Keratinocyte (primary cell): ENCODE measurements around the gene TWSG1. TPM values are rescaled to one million over a fixed set of nuclear protein-coding genes. Genes with fewer than 3 reads are reported as not detected.
"Not testable (repeated sequence)": the region's sequence is repeated elsewhere in the genome, so short reads cannot be mapped to it uniquely, and the experiment has no call there.

Source experiments
- DNase-seq: peaks from one replicate; pipeline ENCODE4 v3.0.0-alpha.2; 2011; ENCODE audit warnings: low read depth, missing footprints, low spot score
- FAIRE-seq: peaks from 2 replicates; lab custom pipeline; 2011; peaks lifted over from hg19 to GRCh38; lab: Jason Lieb, UNC
- H2AFZ ChIP-seq: 2 replicates; pipeline ENCODE4 v1.6.0; 2012; ENCODE audit warnings: low read length, control low read depth, inconsistent platforms; ENCODE audit not compliant: control insufficient read depth
- H3K27ac ChIP-seq: 2 replicates; pipeline ENCODE4 v1.5.1; 2011; ENCODE audit warnings: low read length; ENCODE audit not compliant: control insufficient read depth, insufficient read depth
- H3K27me3 ChIP-seq: 3 replicates; pipeline ENCODE4 v1.6.0; 2011; ENCODE audit warnings: low read length; ENCODE audit not compliant: control insufficient read depth, insufficient read depth; ENCODE audit errors: extremely low read depth
- H3K36me3 ChIP-seq, 2 experiments: 2 replicates in 1 of 2; 3 replicates in 1 of 2; pipeline ENCODE4 v1.5.1; 2011; ENCODE audit warnings: low read length in 2 of 2, mild to moderate bottlenecking in 1 of 2; ENCODE audit not compliant: control insufficient read depth in 2 of 2, insufficient read depth in 2 of 2; ENCODE audit errors: extremely low read depth in 1 of 2
- H3K4me1 ChIP-seq: 3 replicates; pipeline ENCODE4 v1.5.1; 2011; ENCODE audit warnings: low read length; ENCODE audit not compliant: control insufficient read depth, insufficient read depth; ENCODE audit errors: extremely low read depth
- H3K4me2 ChIP-seq: 3 replicates; pipeline ENCODE4 v1.6.0; 2011; ENCODE audit warnings: low read depth, low read length; ENCODE audit not compliant: control insufficient read depth, insufficient read depth; ENCODE audit errors: extremely low read depth
- H3K4me3 ChIP-seq, 3 experiments: fragments of 200-600 bp in 1 of 3; sonication (generic) in 1 of 3; 2 replicates in 2 of 3; 3 replicates in 1 of 3; pipeline ENCODE4 v1.5.1; 2011 to 2016; ENCODE audit warnings: low read length in 3 of 3, mild to moderate bottlenecking in 3 of 3, control low read depth in 2 of 3, inconsistent platforms in 1 of 3, low read depth in 1 of 3, mixed read lengths in 1 of 3, mixed run types in 1 of 3, moderate library complexity in 1 of 3; ENCODE audit not compliant: control insufficient read depth in 2 of 3, insufficient read depth in 2 of 3; ENCODE audit errors: extremely low read depth in 1 of 3
- H3K79me2 ChIP-seq: 2 replicates; pipeline ENCODE4 v1.6.0; 2012; ENCODE audit warnings: low read length; ENCODE audit not compliant: control insufficient read depth, insufficient read depth
- H3K9ac ChIP-seq: 3 replicates; pipeline ENCODE4 v1.6.0; 2011; ENCODE audit warnings: low read length; ENCODE audit not compliant: control insufficient read depth, insufficient read depth; ENCODE audit errors: extremely low read depth
- H3K9me1 ChIP-seq: 3 replicates; pipeline ENCODE4 v1.6.0; 2011; ENCODE audit warnings: low read length; ENCODE audit not compliant: control insufficient read depth, insufficient read depth; ENCODE audit errors: extremely low read depth
- H3K9me3 ChIP-seq: 2 replicates; pipeline ENCODE4 v1.5.1; 2012; ENCODE audit warnings: low read depth, low read length; ENCODE audit not compliant: control insufficient read depth
- H4K20me1 ChIP-seq: 3 replicates; pipeline ENCODE4 v1.6.0; 2011; ENCODE audit warnings: low read length; ENCODE audit not compliant: control insufficient read depth, insufficient read depth; ENCODE audit errors: extremely low read depth
- CTCF ChIP-seq, 3 experiments: IDR thresholded peaks in 1 of 3; conservative IDR thresholded peaks in 1 of 3; optimal IDR thresholded peaks in 1 of 3; 2 replicates in 2 of 3; 3 replicates in 1 of 3; pipeline versions ENCODE3 to v1.5.1; 2011; ENCODE audit warnings: low read length in 3 of 3, mild to moderate bottlenecking in 3 of 3, moderate library complexity in 2 of 3, control low read depth in 1 of 3, inconsistent platforms in 1 of 3; ENCODE audit not compliant: insufficient read depth in 2 of 3; ENCODE audit errors: extremely low read depth in 1 of 3
- EZH2 ChIP-seq: IDR thresholded peaks from one replicate; pipeline ENCODE4 v1.6.1; 2012; ENCODE audit warnings: inconsistent platforms, mild to moderate bottlenecking, low read length, moderate library complexity
- dilution Hi-C: fragments of 300-500 bp; cut with MboI; formaldehyde crosslinking; loops from one replicate; pipeline ENCODE4 v1.7.0; 2020; ENCODE audit warnings: low sequenced_read_pairs; ENCODE audit not compliant: extremely low pct_ligation_motif_present
- polyA plus RNA-seq, 5 experiments: library from polyadenylated mRNA; depleted of rRNA in 3 of 5; stranded (reverse) in 3 of 5; stranded (forward) in 1 of 5; unstranded in 1 of 5; fragments of >200 nt; gene quantifications; 1 replicate in 1 of 5; 2 replicates in 3 of 5; 3 replicates in 1 of 5; pipeline versions ENCODE4 v1.2.1 to v1.2.3, GENCODE V29; 2011 to 2012; ENCODE audit warnings: missing spikeins in 2 of 5, low read depth in 1 of 5, low replicate concordance in 1 of 5

TWSG1 gene
- polyA plus RNA-seq, 1 donor (not counting 4 experiments of a cell fraction or from before 2014, with no cell fraction given), result 46.9 TPM

GRCh38 chr18:9431296-9431695 lies 96.7 kb downstream of the TWSG1 start:
- Histone ChIP-seq H3K36me3 (no peaks in the 10 kb centered on the region), H4K20me1 (no peaks in the 10 kb centered on the region), H3K9ac (no peak overlapping the region), H3K27ac (no peak overlapping the region), H3K79me2 (no peaks in the 10 kb centered on the region), H3K4me2 (no peak overlapping the region), H3K9me3 (no peaks in the 10 kb centered on the region), H3K27me3 (no peaks in the 10 kb centered on the region), H2AFZ (no peak overlapping the region), H3K4me3 (no peak overlapping the region), H3K4me1 (peaks cover 17% of the 10 kb centered on the region), H3K9me1 (no peaks in the 10 kb centered on the region)
- no peak for DNase-seq
- dilution Hi-C loops, result no loop called here
- FAIRE-seq, result no peak
- TF ChIP-seq EZH2 (no peak), CTCF (optimal IDR thresholded peaks at IDR 0.05 in 1 of 3, IDR thresholded peaks at IDR 0.05 in 1 of 3, conservative IDR thresholded peaks at IDR 0.05 in 1 of 3; ENCODE audit: extremely low read depth in 1 of 3, insufficient read depth in 2 of 3, low read length in 3 of 3) (no peak)

DNA sequence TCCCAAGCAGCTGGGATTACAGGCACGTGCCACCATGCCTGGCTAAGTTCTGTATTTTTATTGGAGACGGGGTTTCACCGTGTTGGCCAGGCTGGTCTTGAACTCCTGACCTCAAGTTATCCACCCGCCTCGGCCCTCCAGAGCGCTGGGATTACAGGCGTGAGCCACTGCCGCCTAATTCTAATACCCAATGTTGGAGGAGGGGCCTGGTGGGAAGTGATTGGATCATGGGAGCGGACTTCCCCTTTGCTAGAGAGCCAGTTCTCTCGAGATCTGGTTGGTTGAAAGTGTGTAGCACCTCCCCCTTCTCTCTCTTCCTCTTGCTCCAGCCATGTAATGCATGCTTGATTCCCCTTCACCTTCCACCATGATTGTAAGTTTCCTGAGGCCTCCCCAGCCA lies 98.5 kb downstream of the TWSG1 start:
- H3K4me3 ChIP-seq, DNase-seq, H4K20me1 ChIP-seq, H3K9me3 ChIP-seq, dilution Hi-C loops, H3K36me3 ChIP-seq, H3K4me2 ChIP-seq, H3K27me3 ChIP-seq, FAIRE-seq, H3K79me2 ChIP-seq, H3K27ac ChIP-seq, H3K9ac ChIP-seq, H3K9me1 ChIP-seq, H2AFZ ChIP-seq: not testable (repeated sequence)
- H3K4me1 ChIP-seq, result peaks cover 15% of the 10 kb centered on the region

GRCh38 chr18:9433671-9434121 lies 99.1 kb downstream of the TWSG1 start:
- H4K20me1 ChIP-seq, result no peaks in the 10 kb centered on the region
- no peak for FAIRE-seq
- H3K79me2 ChIP-seq, result no peaks in the 10 kb centered on the region
- no peaks in the 10 kb centered on the region for H3K9me3 ChIP-seq
- peaks cover 10% of the 10 kb centered on the region for H3K4me1 ChIP-seq
- no peaks in the 10 kb centered on the region for H3K36me3 ChIP-seq
- no peak for DNase-seq
- no peak overlapping the region for H2AFZ ChIP-seq
- H3K9ac ChIP-seq, result no peak overlapping the region
- TF ChIP-seq CTCF (optimal IDR thresholded peaks at IDR 0.05 in 1 of 3, IDR thresholded peaks at IDR 0.05 in 1 of 3, conservative IDR thresholded peaks at IDR 0.05 in 1 of 3; ENCODE audit: extremely low read depth in 1 of 3, insufficient read depth in 2 of 3, low read length in 3 of 3), result no peak
- no peak for TF ChIP-seq EZH2
- dilution Hi-C loops, result no loop called here
- no peak overlapping the region for H3K4me2 ChIP-seq
- no peak overlapping the region for H3K4me3 ChIP-seq
- H3K9me1 ChIP-seq, result no peaks in the 10 kb centered on the region
- no peak overlapping the region for H3K27ac ChIP-seq
- no peaks in the 10 kb centered on the region for H3K27me3 ChIP-seq
